Activated CD4-positive, alpha-beta T cell treated with anti-CD3 and anti-CD28 coated beads, Interleukin-2, amount 10 ng/mL, durations not matched to agents 7 days and 5 days (primary cell): ENCODE measurements around the gene FAM83B. TPM values are rescaled to one million over a fixed set of nuclear protein-coding genes. Genes with fewer than 3 reads are reported as not detected.

Experiments
- CTCF ChIA-PET: fragments of 350-600 bp; sonication (Branson Sonifier 250); formaldehyde crosslinking; loops from one replicate; lab custom pipeline; 2021; ENCODE audit warnings: antibody characterized with exemption; lab: Charles Lee
- POLR2A ChIA-PET: fragments of 350-600 bp; sonication (Branson Sonifier 250); formaldehyde crosslinking; loops from one replicate; lab custom pipeline; 2021; ENCODE audit warnings: antibody characterized with exemption; lab: Charles Lee
- DNase-seq: peaks from one replicate; pipeline ENCODE4 v3.0.0-alpha.2; 2020
- H3K27ac Mint-ChIP-seq: one replicate; pipeline ENCODE4 v1.8.0; 2021; ENCODE audit warnings: mild to moderate bottlenecking, moderate library complexity, mixed read lengths
- H3K27me3 Mint-ChIP-seq: one replicate; pipeline ENCODE4 v1.8.0; 2021; ENCODE audit warnings: mixed read lengths
- H3K36me3 Mint-ChIP-seq: one replicate; pipeline ENCODE4 v1.8.0; 2021; ENCODE audit warnings: low read depth, mixed read lengths
- H3K4me1 Mint-ChIP-seq: one replicate; pipeline ENCODE4 v1.8.0; 2021; ENCODE audit warnings: mixed read lengths
- H3K4me3 Mint-ChIP-seq: one replicate; pipeline ENCODE4 v1.8.0; 2021; ENCODE audit warnings: mild to moderate bottlenecking, moderate library complexity, mixed read lengths
- H3K9me3 Mint-ChIP-seq: one replicate; pipeline ENCODE4 v1.8.0; 2021; ENCODE audit warnings: mixed read lengths
- total RNA-seq, 2 experiments: library from RNA; stranded (reverse); gene quantifications; one replicate each; pipeline ENCODE4 v1.2.3, GENCODE V29; 2021

FAM83B gene
- total RNA-seq, 2 experiments from 2014 or later, result not detected

DNA sequence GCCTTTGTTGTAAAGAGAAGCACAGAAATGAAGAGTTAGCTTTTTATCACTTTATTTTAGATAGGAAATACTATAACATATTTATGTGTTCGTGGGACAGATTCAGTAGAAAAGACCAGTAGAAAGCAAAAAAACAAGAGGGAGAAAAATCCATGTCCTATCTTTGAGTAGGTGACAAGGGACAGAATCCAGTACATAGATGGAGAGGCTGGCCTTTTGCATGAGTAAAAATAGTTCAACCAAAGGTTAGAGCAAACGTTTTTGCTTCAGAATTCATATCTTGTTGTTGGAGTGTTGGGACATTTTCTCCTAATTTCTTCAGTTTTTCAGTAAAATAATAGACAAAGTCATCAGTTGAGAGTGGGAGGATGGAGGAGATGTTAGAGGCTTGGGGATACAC is 19.6 kb upstream of the FAM83B start:
- no peak overlapping the region for H3K27ac Mint-ChIP-seq
- H3K9me3 Mint-ChIP-seq, result peaks cover 5% of the 10 kb centered on the region
- H3K4me1 Mint-ChIP-seq, result no peaks in the 10 kb centered on the region
- H3K27me3 Mint-ChIP-seq, result no peaks in the 10 kb centered on the region
- no peaks in the 10 kb centered on the region for H3K36me3 Mint-ChIP-seq
- DNase-seq, result no peak
- ChIA-PET CTCF (no interaction called here), POLR2A (no interaction called here)
- no peak overlapping the region for H3K4me3 Mint-ChIP-seq

- no peak overlapping the region for H3K27ac Mint-ChIP-seq
- ChIA-PET POLR2A (no interaction called here), CTCF (no interaction called here)
- no peaks in the 10 kb centered on the region for H3K27me3 Mint-ChIP-seq
- no peaks in the 10 kb centered on the region for H3K4me1 Mint-ChIP-seq
- DNase-seq, result no peak
- no peaks in the 10 kb centered on the region for H3K9me3 Mint-ChIP-seq
- H3K4me3 Mint-ChIP-seq, result no peak overlapping the region
- no peaks in the 10 kb centered on the region for H3K36me3 Mint-ChIP-seq
These were observed 16.4 kb upstream of the FAM83B start for GRCh38 chr6:54830216-54830615.

- no peaks in the 10 kb centered on the region for H3K4me1 Mint-ChIP-seq
- no peak overlapping the region for H3K4me3 Mint-ChIP-seq
- H3K27me3 Mint-ChIP-seq, result no peaks in the 10 kb centered on the region
- peaks cover 5% of the 10 kb centered on the region for H3K9me3 Mint-ChIP-seq
- DNase-seq, result no peak
- no peak overlapping the region for H3K27ac Mint-ChIP-seq
- no peaks in the 10 kb centered on the region for H3K36me3 Mint-ChIP-seq
- POLR2A ChIA-PET, result no interaction called here
- CTCF ChIA-PET, result no interaction called here
These were observed 11.4 kb upstream of the FAM83B start for GRCh38 chr6:54835176-54835575.

DNA sequence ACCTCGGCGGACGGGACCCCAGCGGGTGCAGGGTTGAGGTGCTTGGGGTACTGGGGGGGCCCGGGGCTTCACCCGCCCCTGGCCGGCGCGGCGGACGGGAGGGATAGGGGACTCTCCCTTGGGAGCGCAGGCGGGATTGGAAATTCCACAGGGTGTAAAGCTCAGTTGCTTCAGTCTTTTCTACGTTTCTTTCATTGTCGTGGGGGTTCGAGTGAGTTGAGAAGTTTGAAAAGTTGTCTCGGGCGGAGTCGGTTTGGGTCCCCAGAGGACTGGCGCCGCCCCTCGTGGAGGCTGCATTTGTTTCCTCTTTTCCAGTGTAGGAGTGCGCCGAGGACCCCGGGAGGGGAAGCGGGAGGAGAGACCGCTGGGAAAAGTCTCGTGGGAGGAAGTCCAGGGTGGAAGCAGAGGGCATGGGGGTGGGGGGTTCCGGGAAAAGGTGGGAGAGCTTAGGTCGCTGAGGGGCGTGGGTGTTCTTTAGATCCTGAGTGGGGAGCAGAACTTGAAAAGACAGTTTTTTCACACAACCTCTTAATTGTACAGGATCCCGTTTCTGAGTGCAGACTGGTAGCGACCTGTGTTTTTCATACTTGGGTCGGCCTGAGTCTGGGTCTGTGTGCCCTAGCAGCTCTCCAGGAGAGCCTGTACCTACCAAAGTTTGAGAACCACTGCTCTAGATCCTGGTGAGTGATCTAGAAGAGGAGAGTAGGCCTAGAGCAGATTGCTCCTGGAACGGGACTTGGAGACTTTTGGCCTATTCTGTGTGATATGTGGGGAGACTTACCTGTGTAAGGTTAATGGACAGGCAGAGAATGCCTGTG is 495 bp downstream of the FAM83B start:
- H3K9me3 Mint-ChIP-seq, result no peaks in the 10 kb centered on the region
- no peak overlapping the region for H3K27ac Mint-ChIP-seq
- DNase-seq, result no peak
- ChIA-PET CTCF (no interaction called here), POLR2A (no interaction called here)
- H3K4me1 Mint-ChIP-seq, result peaks cover 2% of the 10 kb centered on the region
- H3K4me3 Mint-ChIP-seq, result no peak overlapping the region
- H3K27me3 Mint-ChIP-seq, result peaks cover 12% of the 10 kb centered on the region
- no peaks in the 10 kb centered on the region for H3K36me3 Mint-ChIP-seq

DNA sequence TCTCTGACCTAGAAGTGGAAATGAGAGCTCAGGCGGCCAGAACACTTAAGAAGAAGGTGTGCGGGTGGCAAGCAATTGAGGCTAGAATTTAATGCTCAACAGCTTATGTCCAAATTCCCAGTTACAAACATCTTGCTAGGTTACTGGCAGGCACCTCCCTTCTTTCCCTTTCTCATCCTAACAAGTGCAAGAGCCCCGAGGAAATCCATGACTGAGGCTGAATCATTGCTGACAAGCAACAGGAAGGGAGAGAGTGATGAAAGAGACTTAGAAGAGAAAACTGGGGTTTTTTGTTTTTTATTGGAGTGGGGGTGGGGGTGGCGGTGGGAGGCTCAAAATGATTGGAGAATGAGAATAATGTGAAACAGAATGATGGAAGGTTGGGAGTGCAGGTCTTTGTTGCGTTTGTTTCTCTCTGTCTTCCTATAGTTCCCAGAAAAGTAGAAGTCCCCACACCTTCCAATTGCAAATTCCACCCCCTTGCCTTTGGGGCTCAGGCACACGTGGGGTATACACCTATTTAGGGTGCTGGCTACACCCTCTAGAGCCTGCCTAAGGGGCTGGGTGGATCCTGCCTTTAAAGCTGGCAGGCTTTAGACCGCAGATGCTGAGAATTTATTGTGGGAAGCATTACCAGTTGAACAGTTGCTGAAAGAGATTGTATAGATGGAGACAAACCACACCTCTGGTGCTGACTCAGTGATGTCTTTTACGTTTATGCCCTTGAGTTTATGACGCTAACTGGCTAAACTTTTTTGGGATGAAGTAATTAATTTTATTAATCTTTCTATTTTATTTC is 1.4 kb downstream of the FAM83B start:
- DNase-seq, result no peak
- H3K4me1 Mint-ChIP-seq, result peaks cover 2% of the 10 kb centered on the region
- CTCF ChIA-PET, result no interaction called here
- H3K9me3 Mint-ChIP-seq, result no peaks in the 10 kb centered on the region
- H3K4me3 Mint-ChIP-seq, result no peak overlapping the region
- no peaks in the 10 kb centered on the region for H3K36me3 Mint-ChIP-seq
- POLR2A ChIA-PET, result no interaction called here
- peaks cover 12% of the 10 kb centered on the region for H3K27me3 Mint-ChIP-seq
- no peak overlapping the region for H3K27ac Mint-ChIP-seq

GRCh38 chr6:54850114-54850513 is 3.5 kb downstream of the FAM83B start:
- POLR2A ChIA-PET, result no interaction called here
- Mint-ChIP-seq H3K27me3 (peaks cover 12% of the 10 kb centered on the region), H3K4me3 (no peak overlapping the region), H3K27ac (no peak overlapping the region), H3K36me3 (no peaks in the 10 kb centered on the region), H3K9me3 (no peaks in the 10 kb centered on the region), H3K4me1 (no peaks in the 10 kb centered on the region)
- CTCF ChIA-PET, result no interaction called here
- no peak for DNase-seq

DNA sequence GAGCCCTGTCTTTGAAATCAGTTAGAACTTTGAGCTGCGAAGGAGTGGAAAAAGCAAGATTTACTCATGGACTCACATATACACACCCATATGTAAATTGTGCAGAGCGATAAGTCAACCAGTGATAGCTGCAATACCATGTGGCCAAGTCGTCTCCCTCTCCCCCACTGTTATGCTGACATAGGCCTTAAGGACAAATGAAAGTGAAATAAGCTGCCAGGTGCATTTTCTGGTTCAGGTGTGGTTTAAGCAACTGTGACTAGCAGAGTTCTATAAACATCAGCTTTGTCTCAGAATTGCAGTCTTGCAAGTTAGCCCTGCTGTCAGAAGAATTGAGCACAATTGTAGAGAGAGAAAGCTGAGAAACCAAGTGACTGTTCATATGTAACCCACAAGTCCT is 9.6 kb downstream of the FAM83B start:
- CTCF ChIA-PET, result no interaction called here
- Mint-ChIP-seq H3K27ac (no peak overlapping the region), H3K36me3 (no peaks in the 10 kb centered on the region), H3K27me3 (no peaks in the 10 kb centered on the region), H3K4me1 (no peaks in the 10 kb centered on the region), H3K9me3 (no peaks in the 10 kb centered on the region), H3K4me3 (no peak overlapping the region)
- DNase-seq, result no peak
- POLR2A ChIA-PET, result no interaction called here

GRCh38 chr6:54860132-54860531 is 13.6 kb downstream of the FAM83B start:
- Mint-ChIP-seq H3K4me3 (no peak overlapping the region), H3K27me3 (no peaks in the 10 kb centered on the region), H3K9me3 (peaks cover 2% of the 10 kb centered on the region), H3K4me1 (no peaks in the 10 kb centered on the region), H3K27ac (no peak overlapping the region), H3K36me3 (no peaks in the 10 kb centered on the region)
- CTCF ChIA-PET, result no interaction called here
- no peak for DNase-seq
- POLR2A ChIA-PET, result no interaction called here

DNA sequence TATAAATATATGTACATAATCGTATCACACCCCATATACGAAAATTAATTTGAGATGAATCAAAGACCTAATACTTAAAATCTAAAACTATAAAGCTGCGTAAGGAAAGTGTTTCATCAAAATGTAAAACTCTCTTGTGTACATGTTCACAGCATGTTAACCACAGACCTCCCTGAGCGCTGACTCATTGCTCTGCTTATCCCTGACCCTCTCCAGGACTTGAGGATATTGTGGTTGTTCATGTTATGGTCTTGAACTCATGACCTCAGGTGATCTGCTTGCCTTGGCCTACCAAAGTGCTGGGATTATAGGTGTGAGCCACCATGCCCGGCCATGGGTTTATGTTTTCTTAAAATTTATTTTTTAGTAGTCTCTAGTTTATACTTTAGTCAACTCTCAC is 14.2 kb downstream of the FAM83B start:
- peaks cover 2% of the 10 kb centered on the region for H3K9me3 Mint-ChIP-seq
- DNase-seq, result no peak
- CTCF ChIA-PET, result no interaction called here
- POLR2A ChIA-PET, result no interaction called here
- no peaks in the 10 kb centered on the region for H3K4me1 Mint-ChIP-seq
- no peak overlapping the region for H3K27ac Mint-ChIP-seq
- H3K27me3 Mint-ChIP-seq, result no peaks in the 10 kb centered on the region
- no peak overlapping the region for H3K4me3 Mint-ChIP-seq
- H3K36me3 Mint-ChIP-seq, result no peaks in the 10 kb centered on the region

- Mint-ChIP-seq H3K27ac (no peak overlapping the region), H3K4me1 (no peaks in the 10 kb centered on the region), H3K27me3 (no peaks in the 10 kb centered on the region), H3K4me3 (no peak overlapping the region), H3K36me3 (no peaks in the 10 kb centered on the region), H3K9me3 (peaks cover 2% of the 10 kb centered on the region)
- ChIA-PET CTCF (no interaction called here), POLR2A (no interaction called here)
- no peak for DNase-seq
These were observed 15.5 kb downstream of the FAM83B start for GRCh38 chr6:54861905-54862616.

DNA sequence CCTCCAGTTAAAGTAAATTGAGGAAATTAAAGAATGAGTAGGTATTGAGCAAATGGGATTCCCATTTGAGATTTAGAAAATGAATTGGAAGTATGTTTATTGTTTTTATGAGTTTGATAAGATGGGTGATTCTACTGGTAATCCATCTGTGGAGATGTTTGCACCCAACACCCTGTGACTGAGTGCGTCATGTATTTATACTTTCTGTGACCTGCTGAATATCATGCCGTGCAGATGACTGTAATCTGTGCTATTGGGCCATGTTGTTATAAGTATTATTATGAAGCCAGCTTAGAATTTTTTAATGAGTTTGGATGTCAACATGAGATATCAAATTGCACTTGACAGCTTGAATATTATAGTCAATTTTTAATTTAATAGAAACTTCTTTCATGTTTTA is 17.7 kb downstream of the FAM83B start:
- ChIA-PET CTCF (no interaction called here), POLR2A (no interaction called here)
- no peak overlapping the region for H3K4me3 Mint-ChIP-seq
- no peaks in the 10 kb centered on the region for H3K36me3 Mint-ChIP-seq
- H3K9me3 Mint-ChIP-seq, result peaks cover 2% of the 10 kb centered on the region
- no peaks in the 10 kb centered on the region for H3K4me1 Mint-ChIP-seq
- no peak overlapping the region for H3K27ac Mint-ChIP-seq
- no peak for DNase-seq
- H3K27me3 Mint-ChIP-seq, result no peaks in the 10 kb centered on the region

GRCh38 chr6:54865091-54865631 is 18.6 kb downstream of the FAM83B start:
- Mint-ChIP-seq H3K27me3 (no peaks in the 10 kb centered on the region), H3K27ac (no peak overlapping the region), H3K36me3 (no peaks in the 10 kb centered on the region), H3K4me3 (no peak overlapping the region), H3K9me3 (peaks cover 2% of the 10 kb centered on the region), H3K4me1 (no peaks in the 10 kb centered on the region)
- no peak for DNase-seq
- ChIA-PET CTCF (no interaction called here), POLR2A (no interaction called here)

DNA sequence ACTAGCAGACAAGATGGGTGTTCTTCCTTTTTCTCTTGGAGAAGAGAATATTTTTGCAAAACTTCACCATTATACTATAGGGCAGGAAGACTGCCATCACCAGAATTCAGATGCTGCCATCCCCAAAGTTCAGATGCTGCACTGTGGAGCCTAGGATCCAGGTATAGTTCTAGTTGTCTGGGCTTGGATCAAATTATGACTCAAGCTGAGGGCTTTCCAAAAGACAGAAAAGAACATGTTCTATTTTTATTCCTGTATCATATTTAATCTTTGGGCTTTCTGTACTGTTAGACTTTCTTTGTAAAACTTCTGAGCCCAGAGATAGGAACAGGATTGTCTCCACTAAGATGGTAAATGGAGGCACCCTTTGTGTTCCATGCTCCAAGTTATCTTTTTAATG is 22.0 kb downstream of the FAM83B start:
- Mint-ChIP-seq H3K9me3 (no peaks in the 10 kb centered on the region), H3K27ac (no peak overlapping the region), H3K27me3 (no peaks in the 10 kb centered on the region), H3K4me3 (no peak overlapping the region), H3K36me3 (no peaks in the 10 kb centered on the region), H3K4me1 (no peaks in the 10 kb centered on the region)
- CTCF ChIA-PET, result no interaction called here
- no peak for DNase-seq
- POLR2A ChIA-PET, result no interaction called here
